CD4-positive, CD25-positive, alpha-beta regulatory T cell (primary cell): ENCODE results near the gene HOXC10. TPM values are rescaled to one million over a fixed set of nuclear protein-coding genes. Genes with fewer than 3 reads are reported as not detected.

ENCODE experiments used
- ATAC-seq, 2 donors: fragments of 150-1000 bp; cut with Tn5 transposase; one replicate each; pipeline ENCODE4 v1.10.0; 2021; ENCODE audit warnings: low read depth in 2 of 2, moderate number of reproducible peaks in 2 of 2, moderate library complexity in 1 of 2
- DNase-seq, 3 donors: peaks; one replicate each; pipeline versions ENCODE4 v3.0.0 to v3.0.0-alpha.2; 2012 to 2022; ENCODE audit warnings: mixed read lengths in 1 of 3
- H3K27ac ChIP-seq: one replicate; pipeline ENCODE4 v1.7.0; 2013; ENCODE audit warnings: mild to moderate bottlenecking, low read length; ENCODE audit not compliant: insufficient read depth, poor library complexity, severe bottlenecking
- H3K27me3 ChIP-seq: one replicate; pipeline ENCODE4 v1.7.0; 2013; ENCODE audit warnings: low read length; ENCODE audit not compliant: control insufficient read depth, insufficient read depth
- H3K36me3 ChIP-seq: one replicate; pipeline ENCODE4 v1.7.0; 2013; ENCODE audit warnings: mild to moderate bottlenecking, low read length, moderate library complexity; ENCODE audit not compliant: control insufficient read depth, insufficient read depth
- H3K4me1 ChIP-seq: 2 replicates; pipeline ENCODE4 v1.7.0; 2013; ENCODE audit warnings: mild to moderate bottlenecking, low read length; ENCODE audit not compliant: insufficient read depth, control insufficient read depth, poor library complexity, severe bottlenecking
- H3K4me3 ChIP-seq: one replicate; pipeline ENCODE4 v1.7.0; 2013; ENCODE audit warnings: low read depth, mild to moderate bottlenecking, low read length, moderate library complexity
- H3K9me3 ChIP-seq, 2 experiments: 1 replicate in 1 of 2; 2 replicates in 1 of 2; pipeline ENCODE4 v1.7.0; 2013; ENCODE audit warnings: low read length in 2 of 2, mild to moderate bottlenecking in 1 of 2, moderate library complexity in 1 of 2; ENCODE audit not compliant: control insufficient read depth in 2 of 2
- H3K27ac Mint-ChIP-seq, 3 donors: one replicate each; pipeline ENCODE4 v1.8.0; 2020 to 2022; ENCODE audit warnings: mild to moderate bottlenecking in 3 of 3, mixed read lengths in 3 of 3, moderate library complexity in 2 of 3
- H3K27me3 Mint-ChIP-seq: one replicate; pipeline ENCODE4 v1.8.0; 2022; ENCODE audit warnings: mild to moderate bottlenecking, mixed read lengths
- H3K36me3 Mint-ChIP-seq: one replicate; pipeline ENCODE4 v1.8.0; 2020; ENCODE audit warnings: mixed read lengths
- H3K4me1 Mint-ChIP-seq, 4 donors: one replicate each; pipeline ENCODE4 v1.8.0; 2020 to 2022; ENCODE audit warnings: mixed read lengths in 4 of 4, mild to moderate bottlenecking in 1 of 4
- H3K4me3 Mint-ChIP-seq, 4 donors: one replicate each; pipeline ENCODE4 v1.8.0; 2020 to 2022; ENCODE audit warnings: mild to moderate bottlenecking in 4 of 4, mixed read lengths in 4 of 4, moderate library complexity in 3 of 4
- H3K9me3 Mint-ChIP-seq, 7 donors: one replicate each; pipeline ENCODE4 v1.8.0; 2020 to 2022; ENCODE audit warnings: mixed read lengths in 7 of 7, mild to moderate bottlenecking in 3 of 7, moderate library complexity in 2 of 7
- polyA plus RNA-seq, 4 donors: library from polyadenylated mRNA; unstranded; fragments of 300-500 nt; fragmentation: Illumina TruSeq; gene quantifications; one replicate each; pipeline ENCODE4 v1.2.3, GENCODE V29; 2021
- total RNA-seq: library from RNA; stranded (reverse); gene quantifications from one replicate; pipeline ENCODE4 v1.2.3, GENCODE V29; 2022

HOXC10 gene
- total and polyA plus RNA-seq, 5 donors from 2014 or later, result not detected

GRCh38 chr12:53989227-53990113 lies 4.5 kb downstream of the HOXC10 start:
- peaks cover 63% of the 10 kb centered on the region for H3K27me3 ChIP-seq
- Mint-ChIP-seq H3K36me3 (no peaks in the 10 kb centered on the region), H3K27me3 (peaks cover 99% of the 10 kb centered on the region), H3K4me1 (peaks cover 15 to 62% (median 39%) of the 10 kb centered on the region in 4 donors), H3K27ac (no peak overlapping the region), H3K4me3 (peak overlapping the region; percentile 16 to 59 (median 52)), H3K9me3 (peaks cover 0 to 8% (median 0%) of the 10 kb centered on the region in 7 donors)
- H3K27ac ChIP-seq, result no peak overlapping the region
- H3K36me3 ChIP-seq, result no peaks in the 10 kb centered on the region
- H3K4me3 ChIP-seq, result no peak overlapping the region
- no peaks in the 10 kb centered on the region for H3K9me3 ChIP-seq
- H3K4me1 ChIP-seq, result peaks cover 32% of the 10 kb centered on the region
- no peak for ATAC-seq
- DNase-seq, result peak in 1 of 3 donors; percentile 65

DNA sequence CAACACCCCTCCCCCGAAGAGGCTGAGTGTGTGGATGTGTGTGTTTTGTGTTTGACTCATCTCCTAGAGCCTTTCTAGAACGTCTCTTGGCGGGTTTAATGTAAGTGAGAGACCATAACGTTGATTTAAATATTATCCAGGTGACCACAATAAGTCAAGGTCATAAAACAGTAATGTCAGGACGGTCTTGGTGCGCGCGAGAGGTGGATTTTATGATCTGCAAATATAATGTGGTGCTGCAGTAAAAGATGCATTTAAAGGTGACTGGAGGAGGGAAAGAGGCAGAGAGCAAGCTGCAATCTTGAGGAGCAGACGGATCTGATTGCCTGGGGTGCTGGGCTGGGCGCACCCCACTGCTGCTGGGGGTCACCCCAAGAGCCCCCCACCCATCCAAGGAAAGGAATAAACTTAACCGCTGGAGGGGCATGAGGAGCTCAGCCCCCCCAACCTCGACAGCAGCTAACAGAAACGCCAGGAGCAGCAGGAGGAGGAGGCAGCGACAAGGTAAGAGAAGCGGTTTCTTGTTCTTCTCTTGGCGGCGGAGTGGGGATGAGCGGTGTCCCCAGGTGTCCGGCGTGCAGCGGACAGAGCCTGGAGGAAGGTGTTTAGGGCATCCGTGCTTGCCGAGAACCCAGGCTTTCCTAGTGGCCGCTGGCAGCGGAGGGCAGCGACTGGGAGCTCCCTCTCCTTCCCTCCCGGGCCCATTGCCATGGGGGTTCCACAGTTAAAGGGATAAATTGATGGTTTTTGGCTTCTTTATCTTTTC lies 5.5 kb downstream of the HOXC10 start:
- Histone ChIP-seq H3K4me1 (peaks cover 35% of the 10 kb centered on the region), H3K9me3 (no peaks in the 10 kb centered on the region), H3K27me3 (peaks cover 67% of the 10 kb centered on the region), H3K36me3 (no peaks in the 10 kb centered on the region), H3K4me3 (no peak overlapping the region), H3K27ac (no peak overlapping the region)
- no peak overlapping the region for H3K27ac Mint-ChIP-seq
- H3K4me1 Mint-ChIP-seq, result peaks cover 21 to 63% (median 39%) of the 10 kb centered on the region in 4 donors
- peak overlapping the region in 2 of 4 donors; percentile 10 to 59 for H3K4me3 Mint-ChIP-seq
- peaks cover 99% of the 10 kb centered on the region for H3K27me3 Mint-ChIP-seq
- no peaks in the 10 kb centered on the region for H3K36me3 Mint-ChIP-seq
- DNase-seq, result no peak
- H3K9me3 Mint-ChIP-seq, result peaks cover 0 to 5% (median 0%) of the 10 kb centered on the region in 7 donors
- no peak for ATAC-seq

DNA sequence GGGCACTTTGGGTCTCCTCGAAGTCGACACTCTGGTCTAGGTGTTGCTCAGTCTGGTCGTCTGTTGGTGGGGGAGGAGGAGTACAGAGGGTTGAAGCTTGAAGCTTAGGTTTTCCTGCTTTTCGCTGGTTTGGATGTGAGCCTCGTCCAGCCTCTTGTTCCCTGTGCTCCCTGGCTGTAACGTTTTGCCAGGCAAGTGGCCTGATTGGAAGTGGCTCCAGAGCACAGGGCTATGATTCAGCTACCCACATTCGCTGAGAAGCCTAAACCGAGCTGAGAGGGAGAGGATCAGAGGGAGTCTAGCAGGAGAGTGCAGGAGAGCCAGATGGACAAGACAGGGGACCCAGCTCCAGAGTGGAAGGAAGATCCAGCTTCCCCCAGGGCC lies 6.1 kb downstream of the HOXC10 start:
- DNase-seq (no peak), ATAC-seq (no peak)
- Histone ChIP-seq H3K4me3 (no peak overlapping the region), H3K27ac (no peak overlapping the region), H3K4me1 (peaks cover 35% of the 10 kb centered on the region), H3K36me3 (no peaks in the 10 kb centered on the region), H3K9me3 (no peaks in the 10 kb centered on the region), H3K27me3 (peaks cover 67% of the 10 kb centered on the region)
- Mint-ChIP-seq H3K4me1 (peaks cover 21 to 65% (median 37%) of the 10 kb centered on the region in 4 donors), H3K4me3 (peak overlapping the region in 1 of 4 donors; percentile 59), H3K9me3 (peaks cover 0 to 4% (median 0%) of the 10 kb centered on the region in 7 donors), H3K27me3 (peaks cover 100% of the 10 kb centered on the region), H3K36me3 (no peaks in the 10 kb centered on the region), H3K27ac (no peak overlapping the region)

GRCh38 chr12:53992377-53992889 lies 7.5 kb downstream of the HOXC10 start:
- Mint-ChIP-seq H3K27me3 (peaks cover 100% of the 10 kb centered on the region), H3K4me1 (peaks cover 21 to 64% (median 32%) of the 10 kb centered on the region in 4 donors), H3K27ac (no peak overlapping the region), H3K9me3 (peaks cover 0 to 4% (median 0%) of the 10 kb centered on the region in 7 donors), H3K4me3 (peak overlapping the region in 1 of 4 donors; percentile 20), H3K36me3 (no peaks in the 10 kb centered on the region)
- peaks cover 41% of the 10 kb centered on the region for H3K4me1 ChIP-seq
- DNase-seq (no peak), ATAC-seq (no peak)
- H3K27ac ChIP-seq, result no peak overlapping the region
- no peaks in the 10 kb centered on the region for H3K36me3 ChIP-seq
- H3K4me3 ChIP-seq, result no peak overlapping the region
- H3K27me3 ChIP-seq, result peaks cover 54% of the 10 kb centered on the region
- H3K9me3 ChIP-seq, result no peaks in the 10 kb centered on the region

DNA sequence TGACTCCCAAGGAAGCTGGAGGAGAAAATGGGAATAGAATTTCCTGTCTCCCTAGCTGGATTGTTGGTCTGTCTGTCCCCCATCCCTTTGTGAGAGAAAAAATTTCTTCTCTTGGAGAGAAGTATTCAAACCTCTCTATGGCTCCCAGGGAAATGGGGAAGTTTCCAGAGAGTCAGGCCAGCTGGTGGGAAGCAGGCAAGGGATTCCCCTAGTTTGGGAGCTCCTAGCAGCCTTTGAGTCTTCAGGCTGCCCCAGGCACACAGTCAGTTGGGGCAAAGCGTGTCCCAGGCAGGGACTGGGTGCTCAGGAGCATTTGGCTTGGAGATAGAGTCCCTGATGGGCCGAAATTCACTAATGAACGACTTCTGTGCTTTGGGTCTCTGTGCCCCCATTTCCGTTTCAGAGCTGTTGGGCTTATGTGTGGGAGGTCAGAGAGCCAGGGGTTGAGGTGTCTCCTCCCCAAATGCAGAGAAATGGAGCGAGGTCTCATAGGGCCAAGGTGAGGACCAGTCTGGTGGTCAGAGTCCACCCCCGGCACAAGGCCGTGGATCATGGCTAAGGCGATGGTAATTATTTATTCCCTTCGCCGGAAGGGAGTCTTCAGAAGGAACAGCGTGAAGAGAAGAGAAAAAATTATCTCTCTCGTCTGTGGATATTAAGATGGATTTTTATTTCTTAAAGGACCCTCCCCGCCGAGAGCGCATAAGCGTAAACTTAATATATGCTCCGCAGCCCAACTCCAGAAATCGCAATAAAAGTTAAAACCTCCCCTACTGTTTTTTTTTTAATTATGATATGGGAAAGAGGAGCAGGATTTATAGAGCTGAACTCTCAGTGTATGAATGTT lies 8.4 kb downstream of the HOXC10 start:
- Mint-ChIP-seq H3K4me3 (peak overlapping the region; percentile 71 to 82 (median 76)), H3K4me1 (peaks cover 21 to 68% (median 28%) of the 10 kb centered on the region in 4 donors), H3K36me3 (no peaks in the 10 kb centered on the region), H3K27ac (peak overlapping the region in 2 of 3 donors; percentile 60 to 93), H3K27me3 (peaks cover 100% of the 10 kb centered on the region), H3K9me3 (peaks cover 0 to 5% (median 0%) of the 10 kb centered on the region in 7 donors)
- Histone ChIP-seq H3K27ac (no peak overlapping the region), H3K4me3 (no peak overlapping the region), H3K27me3 (peaks cover 50% of the 10 kb centered on the region), H3K36me3 (no peaks in the 10 kb centered on the region), H3K9me3 (no peaks in the 10 kb centered on the region), H3K4me1 (peaks cover 45% of the 10 kb centered on the region)
- no peak for DNase-seq
- ATAC-seq, result no peak

GRCh38 chr12:53994009-53994263 lies 9.0 kb downstream of the HOXC10 start:
- no peaks in the 10 kb centered on the region for H3K36me3 ChIP-seq
- no peak for ATAC-seq
- no peaks in the 10 kb centered on the region for H3K36me3 Mint-ChIP-seq
- H3K27me3 Mint-ChIP-seq, result peaks cover 100% of the 10 kb centered on the region
- no peak overlapping the region for H3K4me3 ChIP-seq
- peaks cover 0 to 5% (median 0%) of the 10 kb centered on the region in 7 donors for H3K9me3 Mint-ChIP-seq
- no peaks in the 10 kb centered on the region for H3K9me3 ChIP-seq
- H3K27me3 ChIP-seq, result peaks cover 51% of the 10 kb centered on the region
- H3K4me1 Mint-ChIP-seq, result peaks cover 19 to 63% (median 25%) of the 10 kb centered on the region in 4 donors
- no peak overlapping the region for H3K27ac ChIP-seq
- DNase-seq, result no peak
- H3K27ac Mint-ChIP-seq, result peak overlapping the region in 1 of 3 donors; percentile 88
- peaks cover 41% of the 10 kb centered on the region for H3K4me1 ChIP-seq
- peak overlapping the region; percentile 71 to 82 (median 76) for H3K4me3 Mint-ChIP-seq
